H9 (cell line): ENCODE measurements around the gene CDH15. TPM values are rescaled to one million over a fixed set of nuclear protein-coding genes. Genes with fewer than 3 reads are reported as not detected.

Experiments used
- DNase-seq: peaks from one replicate; pipeline ENCODE4 v3.0.0-alpha.2; 2017
- H2AFZ ChIP-seq: one replicate; pipeline ENCODE4 v1.6.1; 2013; ENCODE audit warnings: mild to moderate bottlenecking, low read length, control low read depth, moderate library complexity
- H2AK5ac ChIP-seq: 2 replicates; pipeline ENCODE4 v1.6.1; 2013; ENCODE audit warnings: low read length, control low read depth, mixed read lengths; ENCODE audit not compliant: insufficient read length
- H2BK120ac ChIP-seq: one replicate; pipeline ENCODE4 v1.6.1; 2013; ENCODE audit warnings: low read depth, mild to moderate bottlenecking, low read length, control low read depth, inconsistent platforms; ENCODE audit not compliant: poor library complexity, severe bottlenecking
- H2BK12ac ChIP-seq: 2 replicates; pipeline ENCODE4 v1.6.1; 2013; ENCODE audit warnings: low read length, control low read depth, mixed read lengths, low read depth; ENCODE audit not compliant: insufficient read length
- H2BK15ac ChIP-seq: 2 replicates; pipeline ENCODE4 v1.6.1; 2013; ENCODE audit warnings: low read depth, low read length, control low read depth
- H2BK20ac ChIP-seq: one replicate; pipeline ENCODE4 v1.6.1; 2013; ENCODE audit warnings: low read depth, mild to moderate bottlenecking, low read length, control low read depth, inconsistent platforms; ENCODE audit not compliant: poor library complexity, severe bottlenecking
- H2BK5ac ChIP-seq: 2 replicates; pipeline ENCODE4 v1.6.1; 2013; ENCODE audit warnings: low read length, control low read depth, mixed read lengths; ENCODE audit not compliant: insufficient read length
- H3K14ac ChIP-seq: 2 replicates; pipeline ENCODE4 v1.6.1; 2013; ENCODE audit warnings: low read length, control low read depth; ENCODE audit not compliant: insufficient read depth
- H3K18ac ChIP-seq: 2 replicates; pipeline ENCODE4 v1.6.1; 2013; ENCODE audit warnings: low read depth, mild to moderate bottlenecking, mixed read lengths, low read length, control low read depth; ENCODE audit not compliant: insufficient read length
- H3K23ac ChIP-seq: 2 replicates; pipeline ENCODE4 v1.6.1; 2013; ENCODE audit warnings: low read length, control low read depth, mixed read lengths, low read depth; ENCODE audit not compliant: insufficient read length
- H3K23me2 ChIP-seq: 2 replicates; pipeline ENCODE4 v1.6.1; 2013; ENCODE audit warnings: low read depth, mild to moderate bottlenecking, mixed read lengths, low read length, control low read depth; ENCODE audit not compliant: insufficient read length, poor library complexity, severe bottlenecking
- H3K27ac ChIP-seq: 2 replicates; pipeline ENCODE4 v1.5.1; 2013; ENCODE audit warnings: low read length, control low read depth, mixed read lengths, low read depth; ENCODE audit not compliant: insufficient read length
- H3K27me3 ChIP-seq: 2 replicates; pipeline ENCODE4 v1.6.1; 2013; ENCODE audit warnings: low read length, control low read depth, inconsistent platforms; ENCODE audit not compliant: insufficient read depth
- H3K4ac ChIP-seq: 2 replicates; pipeline ENCODE4 v1.6.1; 2013; ENCODE audit warnings: low read depth, mild to moderate bottlenecking, control low read depth, inconsistent platforms, low read length, moderate library complexity
- H3K4me1 ChIP-seq: 2 replicates; pipeline ENCODE4 v1.6.1; 2013; ENCODE audit warnings: low read length, control low read depth, inconsistent platforms; ENCODE audit not compliant: insufficient read depth
- H3K4me2 ChIP-seq: 2 replicates; pipeline ENCODE4 v1.6.1; 2013; ENCODE audit warnings: low read length, control low read depth, mixed read lengths; ENCODE audit not compliant: insufficient read length, insufficient read depth
- H3K56ac ChIP-seq: 2 replicates; pipeline ENCODE4 v1.6.1; 2013; ENCODE audit warnings: low read depth, mild to moderate bottlenecking, mixed read lengths, low read length, control low read depth; ENCODE audit not compliant: insufficient read length
- H3K79me1 ChIP-seq: 2 replicates; pipeline ENCODE4 v1.6.1; 2013; ENCODE audit warnings: low read depth, mild to moderate bottlenecking, moderate library complexity, low read length, control low read depth, inconsistent platforms; ENCODE audit not compliant: insufficient read depth, poor library complexity, severe bottlenecking
- H3K79me2 ChIP-seq: 2 replicates; pipeline ENCODE4 v1.6.1; 2013; ENCODE audit warnings: low read length, control low read depth, inconsistent platforms; ENCODE audit not compliant: insufficient read depth
- H3K9ac ChIP-seq: 2 replicates; pipeline ENCODE4 v1.6.1; 2013; ENCODE audit warnings: low read length, control low read depth, mixed read lengths; ENCODE audit not compliant: insufficient read length; ENCODE audit errors: extremely low read depth
- H3K9me3 ChIP-seq: one replicate; pipeline ENCODE4 v1.6.1; 2013; ENCODE audit warnings: low read depth, low read length, inconsistent platforms; ENCODE audit not compliant: control insufficient read depth
- H3T11ph ChIP-seq: one replicate; pipeline ENCODE4 v1.6.1; 2013; ENCODE audit warnings: mild to moderate bottlenecking, low read length, control low read depth, inconsistent platforms
- H4K20me1 ChIP-seq: one replicate; pipeline ENCODE4 v1.6.1; 2013; ENCODE audit not compliant: control insufficient read depth, insufficient read length, insufficient read depth
- H4K5ac ChIP-seq: 2 replicates; pipeline ENCODE4 v1.6.1; 2013; ENCODE audit warnings: low read depth, mild to moderate bottlenecking, mixed read lengths, low read length, control low read depth; ENCODE audit not compliant: insufficient read length
- H4K8ac ChIP-seq: replicated peaks from 2 replicates; pipeline ENCODE4 v1.6.1; 2013; ENCODE audit warnings: low read length, control low read depth, mixed read lengths, low read depth; ENCODE audit not compliant: insufficient read length
- H4K91ac ChIP-seq: 2 replicates; pipeline ENCODE4 v1.6.1; 2013; ENCODE audit warnings: low read depth, mild to moderate bottlenecking, moderate library complexity, mixed read lengths, low read length, control low read depth; ENCODE audit not compliant: insufficient read length
- H3K27ac Mint-ChIP-seq, 3 experiments: 2 replicates in 2 of 3; 3 replicates in 1 of 3; pipeline ENCODE4 v1.8.0; 2020 to 2021; ENCODE audit warnings: mixed read lengths in 3 of 3, mild to moderate bottlenecking in 1 of 3, moderate library complexity in 1 of 3
- H3K27me3 Mint-ChIP-seq: 2 replicates; pipeline ENCODE4 v1.8.0; 2021; ENCODE audit warnings: low read depth, mild to moderate bottlenecking, moderate library complexity, mixed read lengths
- H3K36me3 Mint-ChIP-seq, 3 experiments: 2 replicates in 2 of 3; 3 replicates in 1 of 3; pipeline ENCODE4 v1.8.0; 2020 to 2021; ENCODE audit warnings: low read depth in 3 of 3, mixed read lengths in 3 of 3; ENCODE audit not compliant: insufficient read depth in 1 of 3
- H3K4me1 Mint-ChIP-seq, 2 experiments: 2 replicates each; pipeline ENCODE4 v1.8.0; 2020; ENCODE audit warnings: mixed read lengths in 2 of 2
- H3K4me3 Mint-ChIP-seq, 2 experiments: 2 replicates in 1 of 2; 3 replicates in 1 of 2; pipeline ENCODE4 v1.8.0; 2020 to 2021; ENCODE audit warnings: mild to moderate bottlenecking in 2 of 2, mixed read lengths in 2 of 2, moderate library complexity in 1 of 2
- H3K9me3 Mint-ChIP-seq, 2 experiments: 2 replicates in 1 of 2; 3 replicates in 1 of 2; pipeline ENCODE4 v1.8.0; 2020; ENCODE audit warnings: mild to moderate bottlenecking in 2 of 2, mixed read lengths in 2 of 2, moderate library complexity in 1 of 2
- CTCF ChIP-seq: fragments of 200-600 bp; sonication (generic); conservative IDR thresholded peaks from 3 replicates; pipeline ENCODE4 v1.8.0; 2021; ENCODE audit warnings: antibody characterized with exemption, mild to moderate bottlenecking
- WGBS: extraction: QIAGEN DNeasy Blood & Tissue Kit; methylation state at CpG from one replicate; pipeline ENCODE4 v1.1.7; 2013; ENCODE audit warnings: missing lambda C conversion rate, low lambda C conversion rate, mixed read lengths; ENCODE audit not compliant: insufficient read length; ENCODE audit errors: extremely low coverage; 5-methylcytosine and 5-hydroxymethylcytosine counted together
- total RNA-seq: library from RNA; stranded (reverse); gene quantifications from 2 replicates; pipeline ENCODE4 v1.2.1, GENCODE V29; 2021

Gene CDH15
- total RNA-seq, 1 experiment from 2014 or later = 0.28 TPM

- Mint-ChIP-seq H3K27ac (no peak overlapping the region), H3K9me3 (peaks cover 4 to 5% of the 10 kb centered on the region in 2 experiments; a peak in 4 of 5 replicates), H3K4me3 (peak overlapping the region in 1 of 2 experiments; percentile 27; a peak in 2 of 5 replicates), H3K27me3 (peaks cover 2% of the 10 kb centered on the region), H3K4me1 (peaks cover 3 to 6% of the 10 kb centered on the region in 2 experiments; a peak in 2 of 4 replicates), H3K36me3 (peaks cover 0 to 5% (median 4%) of the 10 kb centered on the region in 3 experiments; a peak in 5 of 7 replicates)
- H3K9me3 ChIP-seq = no peaks in the 10 kb centered on the region
- no peak for TF ChIP-seq CTCF
- no peaks in the 10 kb centered on the region for H3K79me1 ChIP-seq
- no peak overlapping the region for H3K4ac ChIP-seq
- no peak overlapping the region for H3K4me2 ChIP-seq
- H3K18ac ChIP-seq = no peak overlapping the region
- no peaks in the 10 kb centered on the region for H3K4me1 ChIP-seq
- no peak overlapping the region for H2BK5ac ChIP-seq
- H3T11ph ChIP-seq = no peak overlapping the region
- no peak overlapping the region for H4K8ac ChIP-seq
- H3K9ac ChIP-seq = no peak overlapping the region
- H4K20me1 ChIP-seq = no peaks in the 10 kb centered on the region
- H3K14ac ChIP-seq = no peak overlapping the region
- no peak overlapping the region for H2BK120ac ChIP-seq
- H3K79me2 ChIP-seq = no peaks in the 10 kb centered on the region
- H3K23ac ChIP-seq = no peak overlapping the region
- no peak overlapping the region for H4K5ac ChIP-seq
- no peak overlapping the region for H2AFZ ChIP-seq
- no peak overlapping the region for H3K56ac ChIP-seq
- no peaks in the 10 kb centered on the region for H3K27me3 ChIP-seq
- no peak overlapping the region for H2BK20ac ChIP-seq
- no peak overlapping the region for H4K91ac ChIP-seq
- H2BK15ac ChIP-seq = no peak overlapping the region
- no CpG with 5 or more reads among the region's 12 CpGs for WGBS
- DNase-seq = peak; percentile 58
- no peak overlapping the region for H2AK5ac ChIP-seq
- H3K27ac ChIP-seq = no peak overlapping the region
- peaks cover 6% of the 10 kb centered on the region for H3K23me2 ChIP-seq
- no peak overlapping the region for H2BK12ac ChIP-seq
Observed at GRCh38 chr16:89242795-89243200, 71.2 kb downstream of the CDH15 start.
